ENCODE data around the gene MANSC1.
"Not testable (repeated sequence)": the region's sequence is repeated elsewhere in the genome, so short reads cannot be mapped to it uniquely, and the experiment has no call there.

The MANSC1 gene

DNA sequence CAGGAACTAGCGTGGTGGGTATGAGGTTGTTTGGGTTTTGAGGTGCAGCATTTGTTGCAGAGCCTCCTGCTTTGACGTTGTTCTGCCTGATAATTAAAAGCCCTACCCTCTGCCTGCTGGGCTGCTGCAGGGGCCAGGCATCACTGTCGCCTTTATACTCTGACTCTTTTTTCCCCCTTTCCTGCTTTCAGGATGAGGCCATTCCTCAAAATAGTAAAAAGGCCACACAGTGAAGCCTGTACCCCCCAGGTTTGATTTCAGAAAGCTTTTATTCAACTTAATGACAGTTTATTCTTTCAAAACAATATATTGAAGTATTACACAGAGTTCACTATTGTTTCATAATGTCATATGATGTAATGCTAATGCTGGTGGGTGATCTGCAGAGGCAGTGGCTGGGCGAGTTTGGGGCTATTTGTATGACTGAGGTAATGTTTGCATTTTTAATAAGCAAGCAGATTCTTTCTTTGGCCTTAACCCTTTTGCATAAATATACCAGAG lies 15.9 kb upstream of the MANSC1 start:
- peak in 20 of 58 donors; percentile 3 to 58 (median 22) for DNase-seq

DNA sequence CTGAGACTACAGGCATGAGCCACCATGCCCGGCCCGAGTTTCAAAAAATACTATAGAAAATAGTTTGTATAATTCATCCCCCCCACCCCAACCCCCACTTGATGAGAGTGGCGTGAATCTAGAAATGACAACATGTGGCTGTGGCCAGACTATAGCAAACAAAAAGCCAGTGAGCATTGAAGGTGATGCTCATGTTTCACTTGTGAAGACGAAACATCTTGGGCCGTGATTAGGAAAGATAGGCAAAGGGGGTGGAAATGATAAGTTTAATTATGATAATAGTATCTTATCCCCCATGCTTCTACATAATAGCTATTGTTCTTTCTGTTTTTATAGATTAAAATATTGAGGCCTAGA lies 15.4 kb upstream of the MANSC1 start:
- DNase-seq = no peak

DNA sequence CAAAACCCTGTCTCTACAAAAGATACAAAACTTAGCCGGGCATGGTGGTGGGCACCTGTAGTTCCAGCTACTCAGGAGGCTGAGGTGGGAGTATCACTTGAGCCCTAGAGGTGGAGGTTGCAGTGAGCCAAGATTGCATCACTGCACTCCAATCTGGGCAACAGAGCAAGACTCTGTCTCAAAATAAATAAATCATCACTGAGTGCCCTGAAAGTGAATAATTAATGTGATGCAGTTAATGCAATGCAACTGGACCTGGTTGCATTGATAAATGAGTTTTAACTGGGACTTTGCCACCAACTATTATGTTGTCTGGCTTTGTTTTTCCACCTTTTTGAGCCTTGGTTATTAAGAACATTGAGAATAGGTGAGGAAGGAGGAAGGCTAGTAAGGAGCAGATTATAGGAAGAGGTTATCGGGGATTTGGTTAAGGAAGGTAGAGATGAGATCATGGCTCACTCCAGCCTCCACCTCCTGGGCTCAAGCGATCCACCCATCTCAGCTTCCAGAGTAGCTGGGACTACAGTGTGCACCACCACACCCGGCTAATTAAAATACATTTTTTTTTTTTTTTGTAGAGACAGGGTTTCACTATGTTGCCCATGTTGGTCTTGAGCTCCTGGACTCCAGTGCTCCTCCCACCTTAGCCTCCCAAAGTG lies 14.9 kb upstream of the MANSC1 start:
- DNase-seq = no peak

DNA sequence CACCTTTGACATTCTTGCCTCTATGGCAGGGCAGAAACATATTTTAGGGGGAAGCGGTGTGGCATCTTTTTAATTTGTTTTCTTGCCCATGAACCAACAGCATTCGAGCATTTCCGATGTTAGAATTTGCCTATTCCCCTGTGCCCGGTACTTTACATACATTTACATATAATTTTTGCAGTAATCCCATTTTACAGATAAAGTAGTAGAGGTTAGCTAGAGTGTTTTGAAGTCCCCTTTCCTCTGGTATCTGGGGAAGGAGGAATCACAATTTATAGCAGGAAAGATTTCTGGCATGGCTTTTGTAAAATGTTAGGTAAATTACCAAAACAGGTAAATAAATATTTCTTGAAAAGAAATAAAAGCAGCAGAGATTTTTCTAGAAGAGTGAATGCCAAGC lies 8.5 kb upstream of the MANSC1 start:
- DNase-seq = no peak

DNA sequence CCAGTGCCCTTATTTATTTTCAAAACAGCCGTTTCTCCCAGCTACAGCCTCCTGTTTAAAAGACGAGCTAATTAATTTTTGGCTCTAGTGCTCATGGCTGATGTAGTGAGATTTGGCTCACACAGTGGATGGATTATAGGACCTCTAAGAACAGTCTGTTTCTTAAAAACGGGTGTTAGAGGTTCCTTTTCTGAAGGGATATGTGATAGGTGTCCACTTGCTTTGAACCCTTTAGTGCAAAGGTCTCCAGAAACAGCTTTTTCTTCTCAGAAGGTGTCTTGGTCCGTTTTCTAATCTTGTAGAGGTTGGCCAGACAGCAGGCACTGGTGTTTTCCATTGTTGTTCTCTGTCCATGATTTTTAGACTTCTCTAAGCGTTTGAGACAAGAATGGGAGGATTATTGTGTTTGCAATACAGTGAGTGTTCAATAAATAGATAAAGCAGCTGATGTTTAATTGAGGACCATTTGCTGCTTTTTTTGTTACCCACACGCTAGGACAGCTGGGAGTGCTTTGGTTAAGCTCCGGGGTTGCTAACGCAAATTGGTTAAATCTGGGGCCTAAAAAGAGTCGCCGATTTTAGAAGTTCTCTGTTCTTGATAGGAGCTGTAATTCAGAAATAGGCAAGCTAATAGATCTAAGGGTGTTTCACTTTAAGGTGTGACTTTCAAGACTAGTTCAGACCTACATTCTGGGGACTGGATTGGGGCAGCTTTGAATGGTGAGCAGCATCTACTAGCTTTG lies 7.8 kb upstream of the MANSC1 start:
- peak in 5 of 58 donors; percentile 38 to 78 (median 62) for DNase-seq

DNA sequence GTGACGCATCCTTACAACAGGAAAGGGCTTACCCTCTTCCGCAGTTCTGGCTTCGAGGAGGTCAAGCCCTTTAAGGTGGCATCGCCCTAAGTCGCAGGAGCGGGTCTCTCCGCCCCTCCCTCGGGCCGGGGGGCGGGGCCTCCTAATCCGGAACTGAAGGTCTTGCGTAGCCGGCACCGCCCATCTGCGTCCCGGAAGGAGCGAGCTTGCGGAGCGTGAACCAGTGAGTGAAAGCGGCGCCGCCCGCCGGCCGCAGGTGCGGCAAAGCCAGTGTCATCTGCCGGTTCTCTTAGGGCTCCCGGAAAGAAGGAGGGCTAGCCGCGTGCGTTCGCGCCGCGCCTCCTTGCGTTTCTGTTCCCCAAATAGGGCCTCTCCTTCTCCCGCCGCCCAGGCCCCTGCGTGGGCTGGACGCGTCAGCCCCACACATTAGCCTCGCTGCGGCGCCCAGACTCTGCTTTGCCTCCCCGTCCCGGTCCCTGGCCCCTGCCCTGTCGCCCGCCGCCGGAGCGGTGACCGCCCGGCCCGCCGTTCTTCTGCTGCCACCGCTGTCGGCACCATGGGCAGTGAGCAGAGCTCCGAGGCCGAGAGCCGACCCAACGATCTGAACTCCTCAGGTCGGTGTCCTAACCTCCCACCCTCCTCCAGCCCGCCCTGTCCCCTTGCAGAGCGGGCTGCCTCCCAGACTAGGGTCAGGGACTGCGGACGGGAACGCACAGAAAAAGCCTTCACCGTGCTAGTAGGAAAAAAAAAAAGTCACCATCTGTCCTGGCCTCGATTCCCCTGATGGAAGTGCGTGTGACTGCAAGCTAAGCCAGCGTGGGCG lies 7.1 kb upstream of the MANSC1 start, which contains the start of gene BORCS5:
TSS of gene BORCS5 (plus strand) at position 183 of the 823 bp plus-strand sequence. CDS start at position 557, 374 bp downstream.
- DNase-seq = peak; percentile 57 to 98 (median 93)

DNA sequence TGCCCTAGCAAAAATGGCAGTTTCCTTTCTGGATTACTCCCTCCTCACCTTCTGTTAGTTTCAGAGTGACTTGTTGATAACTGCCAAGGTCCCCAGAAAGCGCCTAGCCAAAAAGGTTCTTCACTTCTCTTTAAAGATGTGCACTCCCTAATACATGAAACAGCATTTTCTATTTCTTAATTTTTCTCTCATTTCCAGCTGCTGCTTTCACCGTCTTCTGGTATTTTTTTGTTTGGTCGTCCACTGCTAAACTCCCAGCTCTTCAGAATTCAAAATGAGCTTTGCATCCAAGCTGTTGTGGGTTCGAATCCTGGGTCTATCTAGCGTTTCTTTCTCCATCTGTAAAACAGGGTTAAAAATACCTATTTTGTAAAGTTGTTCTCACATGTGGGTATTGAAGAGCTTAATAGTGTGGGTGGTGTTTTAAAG lies 6.4 kb upstream of the MANSC1 start:
- no peak for DNase-seq

DNA sequence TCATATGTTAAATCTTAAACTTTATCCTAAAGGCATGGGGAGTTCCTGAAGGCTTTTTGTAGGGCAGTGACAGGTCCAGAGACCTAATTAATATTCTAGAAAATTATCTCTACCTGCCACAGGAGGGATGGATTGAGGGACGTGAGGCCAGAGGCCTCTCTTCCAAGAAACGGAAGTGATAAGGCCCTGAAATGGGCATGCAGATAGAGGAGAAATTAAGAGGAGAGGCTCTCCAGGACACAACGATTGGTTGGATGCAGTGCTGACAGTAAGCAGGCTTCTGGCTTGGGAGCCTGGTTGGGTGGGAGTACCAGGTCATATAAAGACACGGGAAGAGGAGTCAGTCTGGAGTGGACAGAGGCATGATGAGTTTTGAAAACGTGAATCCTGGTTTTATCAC lies 3.8 kb upstream of the MANSC1 start:
- DNase-seq = no peak

DNA sequence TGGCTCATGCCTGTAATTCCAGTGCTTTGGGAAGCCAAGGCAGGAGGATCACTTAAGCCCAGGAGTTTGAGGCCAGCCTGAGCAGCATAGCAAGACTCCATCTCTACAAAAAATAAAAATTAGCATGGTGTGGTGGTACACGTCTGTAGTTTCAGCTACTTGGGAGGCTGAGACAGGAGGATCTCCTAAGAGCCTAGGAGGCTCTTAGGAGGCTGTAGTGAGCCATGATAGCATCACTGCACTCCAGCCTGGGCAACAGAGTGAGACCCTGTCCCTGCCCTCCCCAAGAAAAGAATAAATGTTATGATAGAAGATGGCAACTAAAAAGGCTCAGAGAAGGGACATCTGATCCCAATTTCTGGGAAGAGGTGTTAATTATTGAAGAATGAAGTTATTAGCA lies 3.2 kb upstream of the MANSC1 start:
- DNase-seq = no peak

DNA sequence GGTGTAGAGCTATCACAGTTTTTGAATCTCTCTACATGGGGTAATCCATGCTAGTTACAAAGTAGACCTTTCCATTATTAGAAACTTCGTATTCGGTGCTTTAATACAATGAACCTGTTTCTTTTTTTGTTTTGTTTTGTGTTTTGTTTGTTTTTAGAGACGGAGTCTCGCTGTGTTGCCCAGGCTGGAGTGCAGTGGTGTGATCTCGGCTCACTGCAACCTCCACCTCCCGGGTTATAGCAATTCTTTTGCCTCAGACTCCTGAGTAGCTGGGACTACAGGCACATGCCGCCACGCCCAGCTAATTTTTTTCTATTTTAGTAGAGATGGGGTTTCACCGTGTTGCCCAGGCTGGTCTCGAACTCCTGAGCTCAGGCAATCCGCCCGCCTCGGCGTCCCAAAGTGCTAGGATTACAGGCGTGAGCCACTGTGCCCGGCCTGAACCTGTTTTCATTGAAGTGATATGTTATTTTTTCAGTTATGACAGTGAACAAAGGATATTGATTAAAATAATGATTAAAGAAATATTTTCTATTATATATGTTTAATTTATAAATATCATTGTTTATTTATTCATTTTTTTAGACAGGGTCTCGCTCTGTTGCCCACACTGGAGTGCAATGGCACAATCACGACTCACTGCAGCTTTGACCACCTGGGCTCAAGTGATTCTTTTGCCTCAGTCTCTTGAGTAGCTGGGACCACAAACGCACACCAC lies 1.6 kb upstream of the MANSC1 start:
- not testable (repeated sequence) for DNase-seq

DNA sequence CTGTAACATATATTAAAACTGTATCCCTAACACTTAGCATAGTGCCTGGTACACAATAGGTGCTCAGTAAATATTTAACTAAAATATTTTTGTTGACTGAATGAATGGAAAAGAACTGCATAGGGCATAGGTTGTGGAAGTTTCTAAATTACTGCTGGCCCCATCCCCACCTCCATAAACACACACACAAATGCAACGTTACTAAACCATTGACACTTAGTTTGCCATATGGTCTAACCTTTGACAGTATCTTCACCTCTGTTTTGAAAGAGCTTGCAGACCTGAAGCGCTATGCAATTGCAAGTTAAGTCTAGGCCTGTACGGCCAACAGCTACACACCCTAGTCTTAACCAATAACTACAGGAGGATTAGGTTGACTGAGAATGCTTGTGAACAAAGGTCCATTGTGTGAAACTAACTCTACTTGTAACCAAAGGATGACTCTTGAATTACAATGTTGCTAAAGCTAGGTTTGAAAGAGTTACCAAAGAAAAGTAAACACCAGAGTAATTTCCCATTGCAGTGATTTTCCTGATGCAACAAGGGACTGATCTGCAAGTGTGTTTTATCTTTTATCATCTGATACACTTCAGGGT lies 924 bp upstream of the MANSC1 start:
- no peak for DNase-seq

DNA sequence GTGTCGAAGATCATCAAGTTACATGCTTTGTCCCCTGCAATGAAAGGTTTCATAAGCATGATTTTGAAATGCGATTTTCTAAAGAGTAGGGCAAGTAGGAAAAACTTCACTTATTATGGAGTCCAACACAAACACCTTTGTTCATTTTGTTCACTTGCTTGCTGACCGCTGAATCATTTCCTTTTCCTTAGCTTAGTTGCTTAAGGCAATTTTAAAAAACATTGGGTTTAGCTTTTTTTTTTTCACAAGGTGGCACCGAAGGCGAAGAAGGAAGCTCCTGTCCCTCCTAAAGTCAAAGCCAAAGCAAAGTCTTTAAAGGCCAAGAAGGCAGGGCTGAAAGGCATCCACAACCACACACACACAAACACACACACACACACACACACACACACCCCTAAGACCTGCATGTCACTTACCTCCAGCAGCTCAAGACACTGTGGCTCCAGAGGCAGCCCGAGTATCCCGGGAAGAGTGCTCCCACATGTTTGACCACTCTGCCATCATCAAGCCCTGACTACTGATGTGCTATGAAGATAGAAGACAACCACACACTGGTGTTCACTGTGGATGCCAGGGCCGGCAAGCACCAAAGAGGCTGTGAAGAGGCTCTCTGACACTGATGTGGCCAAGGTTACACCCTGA lies 11.4 kb downstream of the MANSC1 start:
- no peak for DNase-seq

DNA sequence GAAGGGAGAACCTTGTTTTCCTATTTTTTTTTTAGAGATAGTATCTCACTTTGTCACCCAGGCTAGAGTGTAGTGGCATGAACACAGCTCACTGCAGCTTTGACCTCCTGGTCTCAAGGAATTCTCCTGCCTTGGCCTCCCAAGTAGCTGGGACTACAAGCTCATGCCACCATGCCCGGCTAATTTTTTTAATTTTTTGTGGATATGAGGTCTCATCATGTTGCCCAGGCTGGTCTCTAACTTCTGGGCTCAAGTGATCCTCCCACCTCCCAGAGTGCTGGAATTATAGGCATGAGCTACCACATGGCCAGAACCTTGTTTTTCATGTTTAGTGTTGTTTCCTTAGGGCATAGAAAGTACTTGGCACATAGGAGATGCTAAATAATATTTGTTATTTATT lies 13.5 kb downstream of the MANSC1 start:
- no peak for DNase-seq

DNA sequence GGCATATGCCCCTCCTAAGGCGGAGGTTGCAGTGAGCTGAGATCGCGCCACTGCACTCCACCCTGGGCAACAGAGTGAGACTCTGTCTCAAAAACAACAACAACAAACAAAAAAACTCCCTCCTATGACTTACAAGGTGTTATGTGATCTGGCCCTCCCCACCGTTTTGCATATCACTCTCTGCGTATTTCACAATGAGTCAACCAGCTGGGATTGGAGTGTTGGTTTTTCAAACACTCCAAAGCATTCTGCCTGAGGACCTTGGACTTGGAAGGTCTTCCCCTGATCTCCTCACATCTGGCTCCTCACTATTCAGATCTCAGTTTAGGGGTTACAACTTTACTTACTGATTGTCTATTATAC lies 14.0 kb downstream of the MANSC1 start:
- no peak for DNase-seq

DNA sequence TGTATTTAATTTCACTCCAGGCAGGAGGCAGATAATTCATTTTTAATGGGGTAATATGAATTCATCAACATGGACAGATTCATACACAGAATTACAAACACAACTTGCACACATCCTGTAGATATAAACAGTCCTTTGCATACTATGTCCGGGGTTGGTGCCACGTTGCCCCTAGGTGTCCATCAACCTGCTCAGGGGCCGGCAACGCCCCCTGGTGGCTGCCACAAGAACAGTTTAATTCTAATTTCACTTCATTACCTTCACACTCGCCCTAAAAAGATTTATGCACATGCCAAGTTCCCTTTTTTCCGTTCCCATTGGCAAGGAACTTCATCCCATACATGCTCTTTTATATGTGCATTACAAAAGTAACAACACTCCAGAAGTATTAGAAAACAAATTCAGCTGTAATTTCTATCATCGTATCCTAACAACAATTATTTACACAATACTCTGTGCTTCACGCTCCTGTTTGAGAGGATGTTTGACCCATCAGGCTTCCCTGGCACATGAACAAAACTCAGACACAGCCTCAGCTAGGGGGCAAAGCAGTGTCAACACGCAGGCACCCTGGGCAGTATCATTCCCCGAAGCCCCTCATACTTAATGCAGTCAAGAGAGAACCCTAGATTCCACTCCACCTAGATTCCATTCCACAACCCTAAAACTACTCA lies 15.5 kb downstream of the MANSC1 start:
- peak in 12 of 58 donors; percentile 4 to 38 (median 13) for DNase-seq

DNA sequence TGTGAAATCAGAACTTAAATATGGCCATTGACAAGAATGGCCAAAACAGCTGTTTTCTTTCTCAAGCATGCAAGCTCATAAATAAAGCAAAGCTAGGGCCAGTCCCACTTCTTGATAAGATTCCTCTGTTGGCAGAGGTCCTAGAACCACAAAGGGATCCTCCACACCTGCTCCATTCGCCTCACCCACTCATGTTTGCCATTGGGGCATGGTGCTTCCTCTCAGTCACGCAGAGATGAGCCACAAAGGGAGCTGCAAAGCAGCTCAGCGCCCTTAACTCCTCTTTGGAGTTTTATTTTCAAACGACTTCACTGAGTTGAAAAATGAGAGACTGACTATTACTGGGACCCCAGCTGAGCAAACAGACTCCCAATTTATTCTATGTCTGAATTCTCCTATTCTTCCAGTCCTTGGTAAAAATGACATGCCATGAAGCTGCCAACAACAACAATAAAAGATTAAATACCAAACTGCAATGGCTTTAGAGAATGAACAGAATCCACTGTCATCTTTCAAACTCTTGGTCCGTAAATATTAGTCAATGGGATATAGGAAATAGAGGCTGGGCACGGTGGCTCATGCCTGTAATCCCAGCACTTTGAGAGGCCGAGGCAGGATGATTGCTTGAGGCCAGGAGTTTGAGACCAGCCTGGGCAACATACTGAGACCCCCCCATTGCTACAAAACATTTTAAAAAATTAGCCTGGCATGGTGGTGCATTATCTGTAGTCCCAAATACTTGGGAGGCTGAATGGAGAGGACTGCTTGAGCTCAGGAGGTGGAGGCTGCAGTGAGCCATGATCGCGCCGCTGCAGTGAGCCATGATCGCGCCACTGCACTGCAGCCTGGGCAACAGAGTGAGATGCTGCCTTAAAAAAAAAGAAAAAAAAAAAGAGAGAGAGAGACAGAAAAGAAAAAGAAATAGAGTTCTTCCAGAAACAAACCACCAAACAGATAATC lies 16.4 kb downstream of the MANSC1 start:
- peak in 9 of 58 donors; percentile 4 to 39 (median 14) for DNase-seq

DNA sequence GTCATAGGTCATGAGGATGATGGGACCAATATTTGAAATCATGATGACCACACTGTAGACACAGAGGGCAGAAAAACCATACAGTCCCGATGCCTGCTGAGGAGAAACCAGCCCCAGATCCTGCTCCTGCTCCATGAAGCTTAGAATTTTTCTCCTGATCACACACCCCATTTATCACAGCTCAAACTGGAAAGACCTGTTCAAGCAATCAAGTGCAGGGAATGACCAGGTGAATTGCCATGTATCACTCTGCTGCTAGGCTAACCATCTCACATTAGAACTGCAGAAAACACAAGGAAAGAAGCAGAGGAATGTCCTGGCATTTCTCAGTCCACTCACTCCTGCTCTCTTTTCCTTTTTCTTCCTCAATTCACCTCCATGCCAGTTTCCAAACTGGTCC lies 18.1 kb downstream of the MANSC1 start:
- DNase-seq = no peak

DNA sequence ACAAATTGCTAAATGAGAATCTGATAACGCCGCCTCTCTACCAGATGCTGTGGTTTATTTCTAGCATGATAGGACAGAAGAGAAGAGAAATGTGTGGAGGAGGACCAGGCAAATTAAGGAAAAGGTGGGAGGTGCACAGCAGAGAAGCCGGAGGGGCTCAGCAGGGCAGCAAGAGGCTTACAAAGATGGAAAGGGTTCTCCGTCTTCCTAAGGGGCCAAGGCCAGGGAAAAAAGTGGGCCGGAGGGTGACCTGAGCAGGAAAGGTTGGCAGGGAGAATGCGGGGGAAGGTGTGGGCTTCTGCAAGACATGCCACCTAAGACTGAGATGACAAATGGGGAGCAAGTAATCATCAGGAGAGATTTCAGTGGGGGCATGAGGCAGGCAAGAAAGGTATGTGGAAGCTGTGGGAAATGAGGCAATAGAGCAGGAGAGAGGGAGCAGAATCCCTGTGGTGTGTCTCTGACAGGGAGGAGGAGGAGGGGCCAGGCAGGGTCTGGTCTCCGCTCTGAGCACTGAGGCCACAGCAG lies 18.7 kb downstream of the MANSC1 start:
- peak in 22 of 58 donors; percentile 5 to 56 (median 23) for DNase-seq

Measured in anterior cingulate cortex (tissue), 58 donors.